GM08714 (cell line): ENCODE data around the gene PDZD7.
"Not testable (repeated sequence)": the region's sequence is repeated elsewhere in the genome, so short reads cannot be mapped to it uniquely, and the experiment has no call there.

Source experiments
- H3K4me3 ChIP-seq: fragments of 200-500 bp; sonication (Bioruptor generic); 2 replicates; pipeline ENCODE4 v1.5.1; 2014; ENCODE audit warnings: mild to moderate bottlenecking, low read length, inconsistent platforms
- ZNF274 ChIP-seq: IDR thresholded peaks from 2 replicates; pipeline ENCODE4 v1.6.1; 2012; ENCODE audit warnings: mild to moderate bottlenecking, low read depth, low read length

The PDZD7 gene

GRCh38 chr10:100976906-100977305 lies 54.0 kb downstream of the PDZD7 start:
- TF ChIP-seq ZNF274 = no peak
- H3K4me3 ChIP-seq = no peak overlapping the region

DNA sequence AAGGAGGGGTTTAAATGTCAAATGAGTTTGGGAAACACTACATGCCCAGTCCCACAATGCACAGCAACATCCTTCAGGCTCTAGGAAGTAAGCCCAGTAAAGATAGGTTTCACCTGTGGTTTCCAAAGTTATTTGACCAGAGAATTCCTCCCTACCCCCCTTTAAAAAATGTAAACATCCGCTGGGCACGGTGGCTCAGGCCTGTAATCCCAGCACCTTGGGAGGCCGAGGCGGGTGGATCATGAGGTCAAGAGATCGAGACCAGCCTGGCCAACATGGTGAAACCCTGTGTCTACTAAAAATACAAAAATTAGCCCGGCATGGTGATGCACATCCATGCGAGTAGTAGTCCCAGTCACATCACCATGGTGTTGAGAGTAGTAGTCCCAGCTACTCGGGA lies 55.5 kb downstream of the PDZD7 start:
- not testable (repeated sequence) for H3K4me3 ChIP-seq

DNA sequence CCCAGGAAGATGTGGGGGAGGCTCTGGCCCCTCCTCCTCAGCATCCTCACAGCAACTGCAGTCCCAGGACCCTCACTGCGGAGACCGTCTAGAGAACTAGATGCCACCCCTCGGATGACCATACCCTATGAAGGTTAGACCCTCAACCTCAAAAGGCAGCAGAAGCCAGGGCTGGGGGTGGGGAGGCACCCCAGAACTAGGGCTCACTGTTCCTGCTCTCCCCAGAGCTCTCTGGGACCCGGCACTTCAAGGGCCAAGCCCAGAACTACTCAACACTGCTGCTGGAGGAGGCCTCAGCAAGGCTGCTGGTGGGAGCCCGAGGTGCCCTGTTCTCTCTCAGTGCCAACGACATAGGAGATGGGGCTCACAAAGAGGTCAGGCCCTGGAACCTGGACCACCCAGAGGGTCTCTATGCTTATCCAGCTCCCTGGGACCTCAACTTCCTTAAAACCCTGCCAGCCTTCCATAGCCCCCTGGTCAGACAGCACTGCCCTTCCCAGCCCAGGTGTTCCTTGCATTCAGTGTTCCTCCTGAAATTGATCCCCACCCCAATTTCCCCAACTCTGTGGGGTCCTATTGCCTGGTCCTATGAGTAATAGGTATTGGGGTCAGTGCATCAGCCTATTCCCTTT lies 57.9 kb downstream of the PDZD7 start:
- TF ChIP-seq ZNF274 = no peak
- no peak overlapping the region for H3K4me3 ChIP-seq

GRCh38 chr10:100972115-100972903 lies 58.6 kb downstream of the PDZD7 start:
- no peak overlapping the region for H3K4me3 ChIP-seq
- TF ChIP-seq ZNF274 = no peak

DNA sequence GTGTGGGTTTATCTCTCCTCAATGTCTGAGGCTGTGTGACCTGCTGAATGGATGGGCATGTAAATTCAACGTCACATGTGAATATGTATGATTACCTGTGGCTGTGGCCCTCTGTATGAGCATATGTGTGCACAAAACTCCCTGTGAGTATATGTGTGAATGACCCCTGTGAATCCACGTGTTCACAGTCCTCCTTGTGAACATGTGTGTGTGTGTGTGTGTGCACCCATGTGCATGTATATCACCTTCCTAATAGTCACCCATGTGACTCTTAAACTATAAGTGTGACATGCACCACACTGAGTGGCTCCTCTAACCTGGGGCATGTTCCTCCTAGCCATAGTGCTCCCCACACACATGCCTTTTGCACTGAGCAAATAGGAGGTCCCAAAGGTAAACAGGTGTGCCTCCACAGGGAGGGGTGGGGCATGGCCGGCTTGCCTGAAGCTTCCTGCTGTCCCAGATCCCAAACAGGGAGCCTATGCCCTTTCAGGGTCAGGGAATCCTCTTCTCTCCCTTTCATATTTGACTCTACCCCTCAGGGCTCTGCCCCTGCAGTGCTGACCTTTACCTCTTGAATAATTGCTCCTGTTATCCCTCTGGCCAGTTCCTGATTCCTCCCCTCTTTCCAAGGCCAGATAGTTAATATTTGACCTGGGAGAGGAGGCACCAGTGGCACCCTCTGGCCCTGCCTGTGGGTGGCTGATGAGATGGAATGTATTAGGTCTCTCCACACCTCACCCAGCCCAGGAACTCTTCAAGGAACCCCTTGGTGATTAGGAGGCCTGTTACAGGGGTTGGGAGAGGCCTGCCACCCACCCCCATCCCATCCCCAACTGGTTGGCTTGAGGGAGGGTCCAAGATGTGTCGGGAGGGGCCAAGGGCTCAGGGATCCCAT lies 59.8 kb downstream of the PDZD7 start:
- H3K4me3 ChIP-seq = no peak overlapping the region
- TF ChIP-seq ZNF274 = no peak

GRCh38 chr10:100970076-100970913 lies 60.6 kb downstream of the PDZD7 start:
- TF ChIP-seq ZNF274 = no peak
- no peak overlapping the region for H3K4me3 ChIP-seq

GRCh38 chr10:100969187-100970075 lies 61.5 kb downstream of the PDZD7 start, which contains the start of gene SEMA4G:
Gene SEMA4G (plus strand): TSS chr10:100969504. CDS start chr10:100972913, 3,409 bp downstream.
- TF ChIP-seq ZNF274 = no peak
- peak within 1 kb of the TSS; percentile 20; the same call in 1 of the 2 replicates for H3K4me3 ChIP-seq

GRCh38 chr10:100968863-100969186 lies 62.1 kb downstream of the PDZD7 start:
- TF ChIP-seq ZNF274 = no peak
- peak overlapping the region; percentile 15; the same call in 1 of the 2 replicates for H3K4me3 ChIP-seq

DNA sequence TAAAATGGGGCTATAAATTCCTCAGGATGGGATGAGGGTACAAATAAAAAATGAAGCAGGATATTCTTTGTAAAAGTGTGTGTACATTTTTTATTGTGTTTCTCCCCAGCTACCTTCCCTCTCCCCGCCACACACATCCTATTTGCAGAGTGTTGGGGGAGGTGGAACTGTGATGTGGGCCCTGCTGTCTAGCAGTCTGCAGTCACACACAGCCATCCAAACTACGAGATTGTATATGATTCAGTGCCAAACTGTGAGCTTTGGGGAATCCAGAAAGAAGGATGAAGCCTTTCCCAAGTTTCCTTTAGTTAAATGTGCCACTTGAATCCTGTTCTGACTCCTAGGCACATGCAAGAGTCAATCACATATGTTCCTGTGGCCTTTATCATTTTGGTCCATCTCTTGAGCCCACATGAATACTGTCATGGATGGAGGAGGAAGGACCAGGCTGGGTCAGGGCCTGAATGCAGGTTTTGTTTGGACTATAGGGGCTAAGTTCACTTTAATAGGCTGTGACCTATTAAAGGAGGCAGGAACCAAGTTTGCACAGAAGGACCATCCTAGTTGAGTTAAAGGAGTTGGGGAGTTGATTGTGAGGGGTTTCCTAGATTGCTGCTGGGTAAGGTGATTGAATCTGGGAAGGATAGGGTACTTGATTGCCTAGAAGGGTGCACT lies 62.7 kb downstream of the PDZD7 start:
- no peak overlapping the region for H3K4me3 ChIP-seq

GRCh38 chr10:100967332-100967731 lies 63.6 kb downstream of the PDZD7 start:
- TF ChIP-seq ZNF274 = no peak
- no peak overlapping the region for H3K4me3 ChIP-seq

More for the DNA sequence above, 62.7 kb downstream of the PDZD7 start:
- TF ChIP-seq ZNF274 = no peak

DNA sequence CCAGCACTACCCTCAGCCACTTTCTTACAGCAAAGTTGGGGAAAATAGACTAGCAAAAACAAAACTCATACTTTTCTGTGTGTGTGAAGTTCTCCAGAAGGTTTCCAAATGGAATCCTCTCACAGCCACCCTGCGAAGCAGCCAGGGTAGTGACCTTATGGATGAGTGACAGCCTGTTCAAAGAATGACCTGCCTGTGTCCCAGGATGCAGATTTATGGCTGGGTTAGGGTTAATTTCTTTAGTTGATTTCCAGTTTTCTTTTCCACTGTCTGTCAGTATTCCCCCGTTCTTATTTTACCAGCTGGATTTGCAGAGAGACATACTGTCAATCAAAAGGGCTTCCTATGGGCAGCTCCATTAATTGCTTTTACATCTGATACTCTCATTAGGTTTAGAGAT lies 64.0 kb downstream of the PDZD7 start:
- H3K4me3 ChIP-seq = no peak overlapping the region
- TF ChIP-seq ZNF274 = no peak

DNA sequence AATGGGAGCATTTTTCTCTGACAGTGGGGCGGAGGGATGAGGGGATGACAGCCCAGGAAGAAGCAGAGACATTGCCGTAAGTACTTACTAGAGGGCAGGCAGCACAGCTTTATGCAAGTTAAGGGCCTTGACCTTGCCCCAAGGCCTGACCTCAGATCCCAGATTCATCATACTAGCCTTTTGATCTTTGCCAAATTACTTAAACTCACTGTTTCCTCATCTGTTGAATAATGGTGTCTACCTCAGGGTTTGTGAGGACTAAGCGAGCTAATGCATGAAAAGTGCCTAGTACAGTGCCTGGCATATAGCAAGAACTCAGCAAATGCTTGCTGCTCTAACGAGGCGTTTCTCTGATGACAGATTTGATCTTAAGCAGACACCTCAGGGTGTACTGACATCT lies 65.1 kb downstream of the PDZD7 start:
- no peak overlapping the region for H3K4me3 ChIP-seq
- TF ChIP-seq ZNF274 = no peak
